ENCODE measurements around the gene OCA2.

Gene OCA2

GRCh38 chr15:28118083-28118482, 19.0 kb upstream of the OCA2 start:
- Histone ChIP-seq H2AFZ (ENCODE audit: low read length) (no peak overlapping the region), H3K27me3 (ENCODE audit: insufficient read depth, low read length, poor library complexity, severe bottlenecking) (no peaks in the 10 kb centered on the region), H3K9me3 (ENCODE audit: insufficient read depth, low read depth, low read length) (no peaks in the 10 kb centered on the region), H3K4me1 (ENCODE audit: insufficient read depth, low read length, poor library complexity, severe bottlenecking) (no peaks in the 10 kb centered on the region), H3K4me2 (ENCODE audit: low read depth, low read length, poor library complexity, severe bottlenecking) (no peak overlapping the region), H3K79me2 (ENCODE audit: insufficient read depth, low read length) (no peaks in the 10 kb centered on the region), H3K9me2 (replicated peaks; ENCODE audit: low read depth, low read length) (no peaks in the 10 kb centered on the region), H3K36me3 (ENCODE audit: insufficient read depth, low read length) (peaks cover 77% of the 10 kb centered on the region; the same call in 1 of the 2 replicates), H3F3A (ENCODE audit: low read depth) (no peaks in the 10 kb centered on the region), H3K4me3 (ENCODE audit: low read length, poor library complexity, severe bottlenecking) (no peak overlapping the region), H3K9ac (ENCODE audit: low read depth, low read length, poor library complexity, severe bottlenecking) (no peak overlapping the region), H4K20me1 (ENCODE audit: insufficient read depth, low read length, poor library complexity, severe bottlenecking) (no peaks in the 10 kb centered on the region)
- TF ChIP-seq, protein P1, sequence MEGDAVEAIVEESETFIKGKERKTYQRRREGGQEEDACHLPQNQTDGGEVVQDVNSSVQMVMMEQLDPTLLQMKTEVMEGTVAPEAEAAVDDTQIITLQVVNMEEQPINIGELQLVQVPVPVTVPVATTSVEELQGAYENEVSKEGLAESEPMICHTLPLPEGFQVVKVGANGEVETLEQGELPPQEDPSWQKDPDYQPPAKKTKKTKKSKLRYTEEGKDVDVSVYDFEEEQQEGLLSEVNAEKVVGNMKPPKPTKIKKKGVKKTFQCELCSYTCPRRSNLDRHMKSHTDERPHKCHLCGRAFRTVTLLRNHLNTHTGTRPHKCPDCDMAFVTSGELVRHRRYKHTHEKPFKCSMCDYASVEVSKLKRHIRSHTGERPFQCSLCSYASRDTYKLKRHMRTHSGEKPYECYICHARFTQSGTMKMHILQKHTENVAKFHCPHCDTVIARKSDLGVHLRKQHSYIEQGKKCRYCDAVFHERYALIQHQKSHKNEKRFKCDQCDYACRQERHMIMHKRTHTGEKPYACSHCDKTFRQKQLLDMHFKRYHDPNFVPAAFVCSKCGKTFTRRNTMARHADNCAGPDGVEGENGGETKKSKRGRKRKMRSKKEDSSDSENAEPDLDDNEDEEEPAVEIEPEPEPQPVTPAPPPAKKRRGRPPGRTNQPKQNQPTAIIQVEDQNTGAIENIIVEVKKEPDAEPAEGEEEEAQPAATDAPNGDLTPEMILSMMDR (conservative IDR thresholded peaks at IDR 0.05; ENCODE audit: low read length) = no peak
- no peak for TF ChIP-seq EZH2phosphoT487 (IDR thresholded peaks at IDR 0.05; ENCODE audit: borderline replicate concordance)

DNA sequence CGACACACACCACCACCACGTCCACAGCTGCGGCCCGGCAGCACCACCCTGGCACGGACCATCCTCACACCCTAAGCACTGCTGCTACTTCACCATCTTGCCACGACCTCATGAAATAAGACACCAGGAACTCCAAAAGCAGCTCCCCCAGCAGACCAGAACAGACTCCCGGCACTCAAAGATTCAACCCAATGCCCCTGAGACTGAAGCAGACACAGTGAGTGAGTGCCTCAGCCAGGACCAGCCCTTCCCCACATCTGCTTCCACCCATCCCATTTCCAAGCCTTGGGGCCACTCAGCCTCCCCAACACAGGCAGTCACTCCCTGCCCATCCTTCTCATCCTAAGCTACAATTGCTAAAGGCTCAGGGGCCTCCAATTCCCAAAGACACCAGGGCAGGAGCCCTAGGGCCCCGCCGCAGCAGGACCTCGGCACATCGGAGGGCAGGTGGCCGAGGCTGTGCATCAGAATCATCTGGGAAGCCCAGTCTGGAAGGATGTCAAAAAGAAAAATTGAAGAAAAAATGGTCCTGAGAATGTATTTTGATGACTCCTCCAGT, 18.4 kb upstream of the OCA2 start:
- H3K79me2 ChIP-seq (ENCODE audit: insufficient read depth, low read length) = no peaks in the 10 kb centered on the region
- H3K4me3 ChIP-seq (ENCODE audit: low read length, poor library complexity, severe bottlenecking) = no peak overlapping the region
- no peaks in the 10 kb centered on the region for H3F3A ChIP-seq (ENCODE audit: low read depth)
- peaks cover 77% of the 10 kb centered on the region; the same call in 1 of the 2 replicates for H3K36me3 ChIP-seq (ENCODE audit: insufficient read depth, low read length)
- H4K20me1 ChIP-seq (ENCODE audit: insufficient read depth, low read length, poor library complexity, severe bottlenecking) = no peaks in the 10 kb centered on the region
- H3K27me3 ChIP-seq (ENCODE audit: insufficient read depth, low read length, poor library complexity, severe bottlenecking) = no peaks in the 10 kb centered on the region
- no peak overlapping the region for H2AFZ ChIP-seq (ENCODE audit: low read length)
- H3K9ac ChIP-seq (ENCODE audit: low read depth, low read length, poor library complexity, severe bottlenecking) = no peak overlapping the region
- H3K9me3 ChIP-seq (ENCODE audit: insufficient read depth, low read depth, low read length) = no peaks in the 10 kb centered on the region
- H3K4me2 ChIP-seq (ENCODE audit: low read depth, low read length, poor library complexity, severe bottlenecking) = no peak overlapping the region
- no peaks in the 10 kb centered on the region for H3K4me1 ChIP-seq (ENCODE audit: insufficient read depth, low read length, poor library complexity, severe bottlenecking)
- no peaks in the 10 kb centered on the region for H3K9me2 ChIP-seq (replicated peaks; ENCODE audit: low read depth, low read length)
- no peak for TF ChIP-seq EZH2phosphoT487 (IDR thresholded peaks at IDR 0.05; ENCODE audit: borderline replicate concordance)
- TF ChIP-seq, protein P1 (conservative IDR thresholded peaks at IDR 0.05; ENCODE audit: low read length) = no peak

DNA sequence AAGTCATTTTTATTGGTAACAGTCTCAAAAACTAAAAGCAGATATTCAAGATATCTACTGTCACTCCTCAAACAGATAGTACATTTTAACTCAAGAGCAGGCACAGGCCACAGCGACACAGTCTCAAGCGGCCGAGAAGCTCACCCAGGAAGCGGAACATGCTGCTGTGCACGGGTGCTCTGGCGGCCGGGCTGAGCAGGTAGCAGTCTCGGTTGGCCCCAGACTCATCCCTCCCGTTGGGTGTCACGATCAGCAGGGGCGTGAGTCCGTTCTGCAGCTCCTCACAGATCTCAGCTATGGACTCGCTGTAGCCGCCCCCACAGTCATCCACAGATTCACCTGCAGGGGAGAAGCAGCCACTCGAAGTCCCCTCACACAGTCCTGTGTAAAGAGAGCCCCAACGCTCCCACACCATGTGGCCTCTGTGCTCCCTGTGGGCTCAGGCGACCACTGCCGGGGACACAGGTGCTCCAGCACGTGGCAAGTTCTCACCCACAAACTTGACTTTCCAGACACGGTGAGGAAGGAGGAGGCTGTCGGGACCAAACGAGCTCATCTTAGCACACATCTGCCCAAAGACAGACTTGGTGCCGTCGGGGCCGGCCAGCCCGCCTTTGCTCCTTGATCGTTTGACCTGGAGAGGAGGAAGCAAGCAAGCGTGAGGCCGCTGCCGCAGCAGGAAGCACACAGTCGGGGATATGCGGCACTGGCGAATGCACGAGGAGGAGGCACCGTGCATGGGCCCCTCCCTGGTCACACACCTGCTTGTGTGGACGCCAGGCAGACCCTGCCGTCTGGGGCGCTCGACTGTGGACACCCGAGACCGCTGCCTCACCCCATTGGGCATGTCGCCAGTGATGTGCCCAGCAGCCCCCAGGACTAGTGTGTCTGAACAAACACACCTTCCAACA, 17.7 kb upstream of the OCA2 start:
- no peaks in the 10 kb centered on the region for H3K4me1 ChIP-seq (ENCODE audit: insufficient read depth, low read length, poor library complexity, severe bottlenecking)
- no peaks in the 10 kb centered on the region for H3K79me2 ChIP-seq (ENCODE audit: insufficient read depth, low read length)
- no peaks in the 10 kb centered on the region for H4K20me1 ChIP-seq (ENCODE audit: insufficient read depth, low read length, poor library complexity, severe bottlenecking)
- H3K27me3 ChIP-seq (ENCODE audit: insufficient read depth, low read length, poor library complexity, severe bottlenecking) = no peaks in the 10 kb centered on the region
- H3K9ac ChIP-seq (ENCODE audit: low read depth, low read length, poor library complexity, severe bottlenecking) = no peak overlapping the region
- H3K9me3 ChIP-seq (ENCODE audit: insufficient read depth, low read depth, low read length) = no peaks in the 10 kb centered on the region
- no peak overlapping the region for H3K4me3 ChIP-seq (ENCODE audit: low read length, poor library complexity, severe bottlenecking)
- no peak overlapping the region for H3K4me2 ChIP-seq (ENCODE audit: low read depth, low read length, poor library complexity, severe bottlenecking)
- H3K36me3 ChIP-seq (ENCODE audit: insufficient read depth, low read length) = peaks cover 82% of the 10 kb centered on the region; the same call in 1 of the 2 replicates
- H3F3A ChIP-seq (ENCODE audit: low read depth) = no peaks in the 10 kb centered on the region
- no peak overlapping the region for H2AFZ ChIP-seq (ENCODE audit: low read length)
- TF ChIP-seq EZH2phosphoT487 (IDR thresholded peaks at IDR 0.05; ENCODE audit: borderline replicate concordance) = no peak
- TF ChIP-seq, protein P1 (conservative IDR thresholded peaks at IDR 0.05; ENCODE audit: low read length) = no peak
- H3K9me2 ChIP-seq (replicated peaks; ENCODE audit: low read depth, low read length) = no peaks in the 10 kb centered on the region

Measured in Loucy (cell line).